Retinal pigment epithelial cell (primary cell): ENCODE data around the gene GPBAR1.

Source experiments
- DNase-seq: peaks from one replicate; pipeline ENCODE4 v3.0.0-alpha.2; 2010; ENCODE audit warnings: low read depth
- H3K4me3 ChIP-seq: 2 replicates; pipeline ENCODE4 v1.5.1; 2011; ENCODE audit warnings: mild to moderate bottlenecking, low read length, control low read depth, moderate library complexity
- TF ChIP-seq, protein P1 (sequence below): conservative IDR thresholded peaks from 2 replicates; pipeline ENCODE4 v1.5.1; 2011; ENCODE audit warnings: low read depth, low read length, control low read depth, inconsistent platforms

Gene GPBAR1

DNA sequence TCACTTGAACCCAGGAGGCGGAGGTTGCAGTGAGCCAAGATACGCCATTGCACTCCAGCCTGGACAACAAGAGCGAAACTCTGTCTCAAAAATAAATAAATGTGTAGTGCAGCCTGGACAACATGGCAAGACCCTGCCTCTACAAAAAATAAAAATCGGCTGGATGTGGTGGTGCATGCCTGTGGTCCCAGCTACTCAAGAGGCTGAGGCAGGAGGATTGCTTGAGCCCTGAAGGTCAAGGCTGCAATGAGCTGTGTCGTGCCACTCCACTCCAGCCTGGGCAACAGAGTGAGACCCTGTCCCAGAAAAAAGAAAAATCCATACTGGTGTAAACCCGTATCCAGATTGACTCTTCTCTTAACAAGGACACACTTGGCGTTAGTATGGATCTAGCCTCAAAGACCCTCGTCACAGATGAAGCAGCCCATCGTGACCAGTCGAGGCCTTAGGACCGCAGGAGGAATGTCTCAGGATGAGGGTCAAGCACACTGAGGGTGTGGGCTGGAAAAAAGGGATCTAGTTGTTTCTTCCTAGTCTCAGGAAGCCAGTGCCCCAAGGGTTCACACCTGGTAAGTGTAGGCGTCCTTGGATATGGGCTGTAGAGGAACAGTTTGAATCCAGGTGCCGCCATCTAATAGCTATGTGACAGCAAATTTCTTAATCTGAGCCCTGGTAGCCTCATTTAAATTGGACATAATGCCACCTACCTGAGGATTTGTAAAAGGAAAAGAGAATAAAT is 4.0 kb upstream of the GPBAR1 start:
- DNase-seq, result no peak
- TF ChIP-seq, protein P1, sequence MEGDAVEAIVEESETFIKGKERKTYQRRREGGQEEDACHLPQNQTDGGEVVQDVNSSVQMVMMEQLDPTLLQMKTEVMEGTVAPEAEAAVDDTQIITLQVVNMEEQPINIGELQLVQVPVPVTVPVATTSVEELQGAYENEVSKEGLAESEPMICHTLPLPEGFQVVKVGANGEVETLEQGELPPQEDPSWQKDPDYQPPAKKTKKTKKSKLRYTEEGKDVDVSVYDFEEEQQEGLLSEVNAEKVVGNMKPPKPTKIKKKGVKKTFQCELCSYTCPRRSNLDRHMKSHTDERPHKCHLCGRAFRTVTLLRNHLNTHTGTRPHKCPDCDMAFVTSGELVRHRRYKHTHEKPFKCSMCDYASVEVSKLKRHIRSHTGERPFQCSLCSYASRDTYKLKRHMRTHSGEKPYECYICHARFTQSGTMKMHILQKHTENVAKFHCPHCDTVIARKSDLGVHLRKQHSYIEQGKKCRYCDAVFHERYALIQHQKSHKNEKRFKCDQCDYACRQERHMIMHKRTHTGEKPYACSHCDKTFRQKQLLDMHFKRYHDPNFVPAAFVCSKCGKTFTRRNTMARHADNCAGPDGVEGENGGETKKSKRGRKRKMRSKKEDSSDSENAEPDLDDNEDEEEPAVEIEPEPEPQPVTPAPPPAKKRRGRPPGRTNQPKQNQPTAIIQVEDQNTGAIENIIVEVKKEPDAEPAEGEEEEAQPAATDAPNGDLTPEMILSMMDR, result no peak
- H3K4me3 ChIP-seq, result no peak overlapping the region

DNA sequence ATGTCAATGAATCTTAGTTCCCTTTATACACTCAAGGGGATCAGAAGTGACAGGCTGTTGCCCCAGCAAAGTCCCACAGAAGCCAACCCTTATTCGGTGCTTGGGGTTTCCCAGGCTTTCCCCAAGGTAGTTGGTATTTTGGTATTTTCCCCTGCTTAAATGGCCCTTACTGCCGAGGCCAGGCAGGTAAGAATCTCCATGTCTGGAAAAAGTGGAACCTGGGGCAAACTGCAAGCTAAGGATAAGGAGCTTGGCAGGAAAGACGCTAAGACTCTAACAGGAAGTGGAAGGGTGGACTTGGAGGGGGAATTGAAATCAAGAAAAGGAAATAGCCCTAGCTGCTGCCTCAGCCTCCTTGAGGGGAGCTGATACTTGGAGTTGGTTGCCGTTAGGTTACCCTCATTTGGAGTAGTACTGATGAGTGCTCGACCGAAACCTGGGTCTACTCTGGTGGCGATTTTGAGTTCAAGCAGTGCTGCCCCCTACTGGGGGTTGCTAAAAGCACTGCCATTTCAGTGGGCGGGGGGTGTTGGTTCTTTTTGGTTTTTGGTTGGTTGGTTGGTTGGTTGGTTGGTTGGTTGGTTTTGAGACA is 3.3 kb upstream of the GPBAR1 start:
- no peak overlapping the region for H3K4me3 ChIP-seq
- TF ChIP-seq, protein P1, result peak; percentile 72
- DNase-seq, result no peak

DNA sequence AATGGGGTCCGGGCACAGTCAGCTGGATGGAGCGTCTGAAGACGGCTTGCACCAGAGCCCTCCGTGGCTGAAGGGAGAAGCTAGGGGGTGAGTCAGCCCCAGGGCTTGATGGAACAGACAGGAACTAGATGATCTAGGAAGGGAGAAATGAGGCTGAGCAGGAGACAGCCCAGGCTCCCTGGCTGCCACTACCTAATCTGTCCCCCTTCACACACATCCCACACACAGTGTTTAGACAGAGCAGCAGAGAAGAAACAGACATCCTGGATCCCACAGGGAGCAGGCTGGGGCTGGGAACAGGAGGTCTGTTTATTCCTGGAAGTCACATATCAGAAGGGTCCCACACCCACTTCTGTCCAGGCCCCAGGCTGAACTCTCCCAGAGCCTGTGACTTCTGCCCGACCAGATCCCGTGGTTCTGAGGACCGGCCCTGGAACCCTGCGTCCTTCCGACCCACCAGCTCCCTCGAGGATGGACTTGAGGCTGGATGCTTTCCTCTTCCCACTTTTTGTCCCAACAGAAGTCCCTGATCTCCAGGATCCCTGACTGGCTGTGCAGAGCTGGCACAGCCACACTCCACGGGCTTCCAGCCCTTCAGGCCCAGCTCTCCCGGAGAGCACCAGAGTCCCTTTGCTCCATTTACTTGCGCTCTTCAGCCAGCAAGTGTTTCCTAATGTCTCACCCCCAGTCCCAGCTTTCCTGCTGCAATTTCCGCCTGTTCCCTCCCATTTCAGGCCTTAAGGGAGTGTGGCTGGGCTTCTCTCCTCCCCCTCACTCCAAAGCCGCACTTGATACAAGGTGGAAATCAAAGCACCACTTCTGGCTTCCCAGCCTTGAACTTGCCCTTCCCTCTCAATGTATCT is 1.5 kb upstream of the GPBAR1 start:
- H3K4me3 ChIP-seq, result no peak overlapping the region
- no peak for DNase-seq
- TF ChIP-seq, protein P1, result no peak

DNA sequence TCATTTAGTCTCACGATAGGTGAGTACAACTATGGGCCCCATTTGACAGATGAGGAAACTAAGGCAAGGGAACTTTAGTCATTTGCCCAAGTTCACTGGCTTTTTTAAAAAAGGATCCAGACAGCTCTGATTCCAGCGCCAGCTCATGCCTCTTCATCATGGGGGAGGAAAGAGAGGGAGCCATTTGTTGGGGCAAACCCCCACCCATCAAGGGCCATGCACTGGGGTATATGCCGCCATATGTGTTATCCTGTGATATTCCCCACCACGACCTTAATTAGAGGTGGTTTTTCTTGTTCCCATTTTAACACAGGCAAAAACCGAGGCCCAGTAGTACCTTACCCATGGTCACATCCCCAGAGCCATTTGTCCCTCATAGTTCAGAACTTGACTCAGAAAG is 649 bp upstream of the GPBAR1 start:
- TF ChIP-seq, protein P1, result no peak
- H3K4me3 ChIP-seq, result no peak overlapping the region

DNA sequence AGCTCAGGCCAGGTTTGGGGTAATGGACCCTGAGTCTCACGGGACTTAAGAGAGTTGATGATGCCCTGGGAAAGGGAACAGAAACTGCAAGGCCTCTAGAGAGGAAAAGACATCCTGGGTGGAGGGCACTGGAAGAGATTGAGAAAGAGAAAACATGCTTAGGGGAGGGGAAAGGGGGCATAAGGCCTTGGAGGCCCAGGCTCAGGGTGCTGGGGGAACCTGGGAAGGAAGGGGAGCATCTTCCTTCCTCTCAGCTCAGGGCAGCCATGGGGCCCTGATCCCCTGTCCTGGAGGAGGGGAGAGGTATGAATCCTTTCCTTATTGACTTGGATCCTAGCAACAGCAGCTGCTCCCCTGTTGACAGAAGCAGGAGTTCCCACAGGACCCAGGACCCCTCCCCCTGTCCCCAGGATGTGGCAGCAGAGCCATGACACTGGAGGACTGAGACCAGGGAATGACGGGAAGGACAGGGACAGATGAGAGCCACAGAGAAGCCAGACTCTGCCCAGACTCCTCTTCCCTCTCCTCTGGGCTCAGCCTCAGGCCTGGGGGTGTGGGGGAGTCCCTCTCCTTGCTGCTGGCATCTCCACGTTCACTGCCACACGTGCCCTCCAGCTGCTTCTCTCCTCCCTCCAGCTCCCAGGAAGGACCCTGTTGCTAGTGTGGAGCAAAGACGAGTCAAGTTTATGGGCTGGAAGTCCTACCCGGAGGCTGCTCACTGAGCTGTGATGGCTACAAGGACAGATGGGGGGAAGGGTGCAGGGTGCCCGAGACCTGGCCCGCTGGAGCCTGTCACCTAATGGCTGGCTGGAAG is 815 bp downstream of the GPBAR1 start:
- TF ChIP-seq, protein P1, result no peak
- H3K4me3 ChIP-seq, result no peak overlapping the region
- no peak for DNase-seq

More for the DNA sequence above, 649 bp upstream of the GPBAR1 start:
- no peak for DNase-seq

DNA sequence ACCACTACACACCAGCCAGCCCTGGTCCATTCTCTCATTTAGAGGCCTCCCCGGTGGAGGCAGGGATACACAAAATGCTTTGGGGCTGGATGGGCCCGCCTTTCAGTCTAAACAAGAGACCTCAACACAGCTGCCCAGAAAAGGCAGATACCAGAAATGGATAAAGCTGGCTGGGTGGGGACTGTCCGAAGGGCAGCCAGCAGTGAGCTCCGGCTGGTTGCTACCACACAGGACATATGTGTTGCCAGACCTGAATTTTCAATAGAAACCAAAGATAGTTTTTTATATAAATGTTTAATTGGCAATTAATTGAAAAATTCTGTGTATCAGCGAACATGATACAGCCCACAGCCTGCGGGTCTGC is 1.4 kb downstream of the GPBAR1 start:
- H3K4me3 ChIP-seq, result no peak overlapping the region
- TF ChIP-seq, protein P1, result no peak
- DNase-seq, result no peak
